GM23248 (cell line): Measurements from ENCODE around the gene TEX36.

Experiments
- EZH2 ChIP-seq: fragments of 200-600 bp; sonication (generic); IDR thresholded peaks from 2 replicates; pipeline ENCODE4 v1.6.1; 2018; ENCODE audit warnings: antibody characterized with exemption, mild to moderate bottlenecking; ENCODE audit not compliant: insufficient read depth, poor library complexity, severe bottlenecking
- EZH2phosphoT487 ChIP-seq: fragments of 200-600 bp; sonication (generic); IDR thresholded peaks from 2 replicates; pipeline ENCODE4 v1.6.1; 2018; ENCODE audit warnings: antibody characterized with exemption, moderate library complexity, mild to moderate bottlenecking, low read depth; ENCODE audit not compliant: insufficient read depth

DNA sequence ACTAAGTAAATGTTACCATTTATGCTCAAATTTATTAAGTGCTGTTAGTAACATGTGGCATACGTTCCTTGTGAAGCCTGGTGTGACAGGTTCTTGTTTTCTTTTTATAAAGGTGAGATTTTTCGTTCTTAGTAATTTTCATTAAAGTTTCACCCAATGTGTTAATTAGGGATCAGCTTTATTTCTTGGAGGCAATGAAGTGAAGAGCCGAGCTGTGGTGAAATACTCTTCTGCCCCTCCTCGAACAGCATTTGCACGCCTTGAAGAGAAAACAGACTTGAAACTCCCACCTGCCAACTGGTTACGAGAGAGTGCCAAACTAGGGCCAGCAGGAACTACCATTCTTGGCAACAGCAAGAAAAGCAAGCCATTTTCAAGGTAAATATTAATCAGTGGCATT is 38.1 kb upstream of the TEX36 start:
- TF ChIP-seq EZH2, result no peak
- no peak for TF ChIP-seq EZH2phosphoT487
